ENCODE data around the gene CRTAC1. TPM values are rescaled to one million over a fixed set of nuclear protein-coding genes. Genes with fewer than 3 reads are reported as not detected.
A peak's percentile ranks its signal among the peaks of the same experiment; 100 is the strongest.

The CRTAC1 gene
- total and polyA plus RNA-seq, 4 donors: 0.14 to 0.33 (median 0.26) TPM

GRCh38 chr10:97869091-97870042, 161.1 kb downstream of the CRTAC1 start:
- Histone ChIP-seq H3K27me3 (ENCODE audit: control insufficient read depth in 4 of 4, insufficient read depth in 4 of 4, low read length in 3 of 4) (no peaks in the 10 kb centered on the region), H3K4me3 (ENCODE audit: low read depth in 1 of 3, low read length in 3 of 3) (no peak overlapping the region), H3K36me3 (ENCODE audit: control insufficient read depth in 4 of 4, insufficient read depth in 3 of 4, low read depth in 1 of 4, low read length in 3 of 4) (no peaks in the 10 kb centered on the region), H3K9ac (ENCODE audit: low read depth in 1 of 2, low read length in 2 of 2) (no peak overlapping the region), H3K4me1 (ENCODE audit: control insufficient read depth in 4 of 4, insufficient read depth in 4 of 4, low read length in 3 of 4) (peaks cover 0 to 9% (median 3%) of the 10 kb centered on the region in 4 donors), H3K27ac (ENCODE audit: low read depth in 1 of 2, low read length in 2 of 2) (no peak overlapping the region), H3K9me3 (ENCODE audit: control insufficient read depth in 4 of 4, low read length in 3 of 4) (no peaks in the 10 kb centered on the region)
- WGBS: 23% methylated on average over 19 of the region's 19 CpGs
- peak; percentile 88 for TF ChIP-seq CTCF (IDR thresholded peaks at IDR 0.05; ENCODE audit: low read depth, low read length, missing input control)
- no peak for TF ChIP-seq FOXA1 (IDR thresholded peaks at IDR 0.05)
- peak; percentile 90 to 92 for TF ChIP-seq RAD21 (IDR thresholded peaks at IDR 0.05)
- no peak for TF ChIP-seq HNF4G (IDR thresholded peaks at IDR 0.05)
- no peak for TF ChIP-seq REST (IDR thresholded peaks at IDR 0.05)
- TF ChIP-seq YY1 (IDR thresholded peaks at IDR 0.05): no peak
- TF ChIP-seq, protein P1, sequence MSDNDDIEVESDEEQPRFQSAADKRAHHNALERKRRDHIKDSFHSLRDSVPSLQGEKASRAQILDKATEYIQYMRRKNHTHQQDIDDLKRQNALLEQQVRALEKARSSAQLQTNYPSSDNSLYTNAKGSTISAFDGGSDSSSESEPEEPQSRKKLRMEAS (IDR thresholded peaks at IDR 0.05): peak; percentile 13
- no peak for TF ChIP-seq HNF4A (conservative IDR thresholded peaks at IDR 0.05)
- peak; percentile 55 for DNase-seq (ENCODE audit: low spot score)

DNA sequence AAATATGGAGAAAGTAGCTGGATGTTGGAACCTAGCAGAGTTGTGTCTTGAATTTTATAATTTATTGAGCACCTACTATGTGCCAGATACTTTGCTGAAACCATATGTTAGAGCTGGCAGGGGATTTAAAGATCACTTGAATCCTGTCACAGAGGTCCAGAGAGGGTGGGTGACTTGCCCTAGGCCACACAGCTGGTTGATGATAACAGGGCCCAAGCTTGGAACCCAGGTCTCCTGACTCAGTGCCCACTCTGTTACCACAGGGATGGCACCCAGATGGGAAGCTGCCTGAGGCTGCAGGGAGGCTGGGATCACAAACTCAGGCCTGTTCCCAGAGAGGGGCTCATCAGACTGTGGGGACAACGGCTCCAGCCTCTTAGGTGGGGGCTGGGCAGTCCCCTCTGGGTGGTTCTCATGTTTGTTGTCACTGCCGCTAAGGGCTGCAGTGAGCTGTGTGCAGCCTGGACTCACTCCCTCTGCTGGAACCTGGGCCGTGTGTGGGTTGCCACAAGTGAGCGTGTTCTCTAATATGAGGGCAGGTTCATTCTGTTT, 162.2 kb downstream of the CRTAC1 start:
- TF ChIP-seq RXRA (IDR thresholded peaks at IDR 0.05) (no peak), JUND (IDR thresholded peaks at IDR 0.05) (no peak), FOXA2 (IDR thresholded peaks at IDR 0.05) (no peak), HNF4A (conservative IDR thresholded peaks at IDR 0.05) (no peak), YY1 (IDR thresholded peaks at IDR 0.05) (no peak), RAD21 (IDR thresholded peaks at IDR 0.05) (no peak), SP1 (IDR thresholded peaks at IDR 0.05) (no peak), HNF4G (IDR thresholded peaks at IDR 0.05) (no peak), EGR1 (IDR thresholded peaks at IDR 0.05; ENCODE audit: low read depth in 2 of 2) (no peak), TAF1 (conservative IDR thresholded peaks at IDR 0.05) (no peak)
- Histone ChIP-seq H3K27ac (ENCODE audit: low read depth in 1 of 2, low read length in 2 of 2) (no peak overlapping the region), H3K27me3 (ENCODE audit: control insufficient read depth in 4 of 4, insufficient read depth in 4 of 4, low read length in 3 of 4) (no peaks in the 10 kb centered on the region), H3K4me1 (ENCODE audit: control insufficient read depth in 4 of 4, insufficient read depth in 4 of 4, low read length in 3 of 4) (peaks cover 0 to 9% (median 3%) of the 10 kb centered on the region in 4 donors), H3K9me3 (ENCODE audit: control insufficient read depth in 4 of 4, low read length in 3 of 4) (no peaks in the 10 kb centered on the region), H3K4me3 (ENCODE audit: low read depth in 1 of 3, low read length in 3 of 3) (no peak overlapping the region), H3K36me3 (ENCODE audit: control insufficient read depth in 4 of 4, insufficient read depth in 3 of 4, low read depth in 1 of 4, low read length in 3 of 4) (no peaks in the 10 kb centered on the region), H3K9ac (ENCODE audit: low read depth in 1 of 2, low read length in 2 of 2) (no peak overlapping the region)
- no peak for DNase-seq (ENCODE audit: low spot score)
- WGBS: 81% methylated on average over 4 of the region's 4 CpGs

Data from liver (tissue), 9 donors.